Breast epithelium (tissue), 3 donors: Measurements from ENCODE around the gene EIF3J.

Source experiments
- POLR2A ChIP-seq: fragments of 450-650 bp; IDR thresholded peaks from one replicate; pipeline ENCODE4 v1.6.1; 2016; ENCODE audit warnings: antibody characterized with exemption, mild to moderate bottlenecking, moderate library complexity
- POLR2AphosphoS5 ChIP-seq, 3 donors: sonication (generic); formaldehyde crosslinking; IDR thresholded peaks; one replicate each; pipeline ENCODE4 v1.6.1; 2017; ENCODE audit warnings: antibody characterized with exemption in 3 of 3
- TF ChIP-seq, protein P1 (sequence below), 3 donors: fragments of 450-650 bp; IDR thresholded peaks; one replicate each; pipeline ENCODE4 v1.5.1; 2016 to 2017; ENCODE audit warnings: antibody characterized with exemption in 3 of 3, mild to moderate bottlenecking in 3 of 3, moderate library complexity in 3 of 3

DNA sequence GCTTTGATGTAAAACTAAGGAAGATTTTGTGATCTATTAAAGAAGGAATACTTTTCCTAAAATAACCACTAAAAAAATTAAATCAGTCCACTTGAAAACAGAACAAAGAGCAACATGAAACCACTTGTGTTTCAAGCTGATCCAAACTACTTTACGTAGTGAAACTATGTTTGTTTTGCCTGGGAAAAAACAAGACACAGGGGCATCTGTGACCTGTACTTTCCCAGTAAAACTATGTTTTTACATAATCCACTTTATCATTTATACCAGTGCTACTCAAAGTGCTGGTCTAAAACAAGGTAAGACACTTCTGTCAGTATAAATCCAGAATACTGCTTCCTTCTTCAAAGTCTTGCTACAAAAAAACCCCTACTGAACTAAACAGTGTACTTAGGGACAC lies 69.8 kb downstream of the EIF3J start:
- TF ChIP-seq, protein P1, sequence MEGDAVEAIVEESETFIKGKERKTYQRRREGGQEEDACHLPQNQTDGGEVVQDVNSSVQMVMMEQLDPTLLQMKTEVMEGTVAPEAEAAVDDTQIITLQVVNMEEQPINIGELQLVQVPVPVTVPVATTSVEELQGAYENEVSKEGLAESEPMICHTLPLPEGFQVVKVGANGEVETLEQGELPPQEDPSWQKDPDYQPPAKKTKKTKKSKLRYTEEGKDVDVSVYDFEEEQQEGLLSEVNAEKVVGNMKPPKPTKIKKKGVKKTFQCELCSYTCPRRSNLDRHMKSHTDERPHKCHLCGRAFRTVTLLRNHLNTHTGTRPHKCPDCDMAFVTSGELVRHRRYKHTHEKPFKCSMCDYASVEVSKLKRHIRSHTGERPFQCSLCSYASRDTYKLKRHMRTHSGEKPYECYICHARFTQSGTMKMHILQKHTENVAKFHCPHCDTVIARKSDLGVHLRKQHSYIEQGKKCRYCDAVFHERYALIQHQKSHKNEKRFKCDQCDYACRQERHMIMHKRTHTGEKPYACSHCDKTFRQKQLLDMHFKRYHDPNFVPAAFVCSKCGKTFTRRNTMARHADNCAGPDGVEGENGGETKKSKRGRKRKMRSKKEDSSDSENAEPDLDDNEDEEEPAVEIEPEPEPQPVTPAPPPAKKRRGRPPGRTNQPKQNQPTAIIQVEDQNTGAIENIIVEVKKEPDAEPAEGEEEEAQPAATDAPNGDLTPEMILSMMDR (IDR thresholded peaks at IDR 0.05): no peak
- TF ChIP-seq POLR2A (no peak), POLR2AphosphoS5 (IDR thresholded peaks at IDR 0.05) (no peak)
